Adrenal gland (tissue), 12 donors: ENCODE results near the gene OR6X1. TPM values are rescaled to one million over a fixed set of nuclear protein-coding genes. Genes with fewer than 3 reads are reported as not detected.
"Not testable (repeated sequence)": the region's sequence is repeated elsewhere in the genome, so short reads cannot be mapped to it uniquely, and the experiment has no call there.

Experiments
- DNase-seq, 7 donors: peaks; one replicate each; pipeline ENCODE4 v3.0.0-alpha.2; 2019 to 2020
- H3K27ac ChIP-seq, 5 donors: fragments of 200-600 bp; sonication (generic) in 4 of 5; 1 replicate in 3 of 5; 2 replicates in 2 of 5; pipeline versions ENCODE4 v1.5.1 to v1.8.0; 2016 to 2020; ENCODE audit warnings: mild to moderate bottlenecking in 1 of 5
- H3K27me3 ChIP-seq: fragments of 200-600 bp; 2 replicates; pipeline ENCODE4 v1.8.0; 2021
- H3K36me3 ChIP-seq, 2 donors: fragments of 200-600 bp; replicated peaks in 1 of 2; 1 replicate in 1 of 2; 2 replicates in 1 of 2; pipeline versions ENCODE4 v1.5.1 to v1.8.0; 2018 to 2022
- H3K4me1 ChIP-seq, 2 donors: fragments of 200-600 bp; replicated peaks in 1 of 2; 1 replicate in 1 of 2; 2 replicates in 1 of 2; pipeline versions ENCODE4 v1.5.1 to v1.8.0; 2018 to 2021
- H3K4me3 ChIP-seq, 4 donors: fragments of 200-600 bp; sonication (generic) in 3 of 4; one replicate each; pipeline ENCODE4 v1.5.1; 2016 to 2018
- H3K9me3 ChIP-seq, 3 donors: fragments of 200-600 bp; sonication (generic) in 1 of 3; replicated peaks in 1 of 3; 1 replicate in 2 of 3; 2 replicates in 1 of 3; pipeline versions ENCODE4 v1.5.1 to v1.8.0; 2016 to 2021
- POLR2A ChIP-seq, 2 donors: fragments of 450-650 bp; IDR thresholded peaks; one replicate each; pipeline ENCODE4 v1.6.1; 2017; ENCODE audit warnings: antibody characterized with exemption in 2 of 2, mild to moderate bottlenecking in 2 of 2, moderate library complexity in 1 of 2
- WGBS, 4 donors: extraction: QIAGEN DNeasy Blood & Tissue Kit in 2 of 4; methylation state at CpG; one replicate each; pipeline versions ENCODE4 v1.1.5 to v1.1.7; 2013 to 2017; 5-methylcytosine and 5-hydroxymethylcytosine counted together
- intact Hi-C, 2 donors: fragments of 100-400 bp; cut with DNase I; formaldehyde crosslinking; loops; one replicate each; pipeline versions ENCODE4 v1.14.1 to v1.15.0; 2022 to 2023
- polyA plus RNA-seq, 3 donors: library from polyadenylated mRNA; stranded (reverse); fragments of 200-250 nt in 2 of 3; fragments of 350-450 nt in 1 of 3; fragmentation: Illumina TruSeq in 1 of 3; extraction: RNeasy Lipid Tissue Mini Kit (QIAGEN cat#74804) in 1 of 3; gene quantifications; one replicate each; pipeline ENCODE4 v1.2.3, GENCODE V29; 2013 to 2014
- total RNA-seq, 9 donors: library from RNA; depleted of rRNA in 4 of 9; stranded (reverse); fragments of >200 nt in 4 of 9; fragments of 120-200 nt in 1 of 9; fragmentation: NEBNext Ultra II Directional in 1 of 9; extraction: Animal tissue kit (Norgen Biotek cat#: 25700) in 1 of 9; gene quantifications; one replicate each; pipeline versions ENCODE4 v1.1.0 to v1.2.4, GENCODE V29; 2013 to 2023
- TF ChIP-seq, protein P1 (sequence below), 6 experiments: fragments of 450-650 bp in 4 of 6; fragments of 200-600 bp in 2 of 6; sonication (generic) in 1 of 6; IDR thresholded peaks; 1 replicate in 5 of 6; 2 replicates in 1 of 6; pipeline versions ENCODE4 v1.5.1 to v1.8.0; 2016 to 2021; ENCODE audit warnings: antibody characterized with exemption in 6 of 6, mild to moderate bottlenecking in 2 of 6, moderate library complexity in 1 of 6
- donor health status: healthy with polysubstance abuse.
- donor health status: Bipolar disorder and iron deficiency.
- donor health status: DM: yes; HTN: yes; CAD: no.
- donor health status: DM: no; HTN: no; CAD: no.
- donor health status: DM: no; HTN: no; CAD: no.
- donor health status: DM: yes; HTN: yes; CAD: no.

Gene OR6X1
- total and polyA plus RNA-seq, 12 donors: not detected

DNA sequence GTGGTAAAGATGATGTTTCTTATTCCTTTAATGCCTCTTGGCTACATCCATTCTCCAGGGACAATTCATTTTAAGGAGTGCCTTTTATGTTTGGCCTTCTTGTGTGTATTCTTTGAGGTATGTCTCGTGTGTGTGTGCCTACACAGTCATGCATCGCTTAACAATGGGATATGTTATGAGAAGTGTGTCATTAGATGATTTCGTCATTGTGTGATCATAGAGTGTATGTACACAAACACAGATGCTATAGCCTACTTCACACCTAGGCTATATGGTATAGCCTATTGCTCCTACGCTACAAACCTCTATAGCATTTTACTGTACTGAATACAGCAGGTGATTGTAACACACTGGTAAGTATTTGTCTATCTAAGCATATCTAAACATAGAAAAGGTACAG is 35.8 kb downstream of the OR6X1 start:
- H3K27me3 ChIP-seq: peaks cover 4% of the 10 kb centered on the region
- H3K9me3 ChIP-seq: no peaks in the 10 kb centered on the region
- H3K4me1 ChIP-seq: no peaks in the 10 kb centered on the region

DNA sequence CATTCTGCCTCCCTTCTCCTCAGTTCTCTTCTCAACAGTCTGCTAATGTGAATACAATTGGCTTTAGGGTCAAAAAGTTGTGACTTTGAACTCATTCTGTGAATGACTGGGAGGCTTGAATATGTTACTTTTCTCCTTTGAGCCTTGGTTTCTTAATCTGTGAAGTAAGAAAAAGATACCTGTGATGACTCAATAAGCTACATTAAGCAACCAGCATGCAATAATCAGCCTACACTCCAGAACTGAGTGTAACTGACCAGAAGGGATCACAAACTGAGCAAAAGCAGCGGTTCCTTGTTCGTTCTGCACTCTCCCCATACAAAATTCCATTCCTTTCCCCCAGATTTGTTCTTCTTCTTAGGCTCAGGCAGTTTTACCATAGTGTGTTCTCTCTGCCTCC is 36.3 kb downstream of the OR6X1 start:
- Histone ChIP-seq H3K4me3 (no peak overlapping the region), H3K27ac (no peak overlapping the region), H3K36me3 (no peaks in the 10 kb centered on the region), H3K9me3 (no peaks in the 10 kb centered on the region), H3K4me1 (no peaks in the 10 kb centered on the region), H3K27me3 (peaks cover 4% of the 10 kb centered on the region)
- intact Hi-C loops: no loop called here
- 85 to 92% (median 88%) methylated on average over 2 of the region's 2 CpGs for WGBS, 4 donors
- no peak for DNase-seq
- TF ChIP-seq, protein P1, sequence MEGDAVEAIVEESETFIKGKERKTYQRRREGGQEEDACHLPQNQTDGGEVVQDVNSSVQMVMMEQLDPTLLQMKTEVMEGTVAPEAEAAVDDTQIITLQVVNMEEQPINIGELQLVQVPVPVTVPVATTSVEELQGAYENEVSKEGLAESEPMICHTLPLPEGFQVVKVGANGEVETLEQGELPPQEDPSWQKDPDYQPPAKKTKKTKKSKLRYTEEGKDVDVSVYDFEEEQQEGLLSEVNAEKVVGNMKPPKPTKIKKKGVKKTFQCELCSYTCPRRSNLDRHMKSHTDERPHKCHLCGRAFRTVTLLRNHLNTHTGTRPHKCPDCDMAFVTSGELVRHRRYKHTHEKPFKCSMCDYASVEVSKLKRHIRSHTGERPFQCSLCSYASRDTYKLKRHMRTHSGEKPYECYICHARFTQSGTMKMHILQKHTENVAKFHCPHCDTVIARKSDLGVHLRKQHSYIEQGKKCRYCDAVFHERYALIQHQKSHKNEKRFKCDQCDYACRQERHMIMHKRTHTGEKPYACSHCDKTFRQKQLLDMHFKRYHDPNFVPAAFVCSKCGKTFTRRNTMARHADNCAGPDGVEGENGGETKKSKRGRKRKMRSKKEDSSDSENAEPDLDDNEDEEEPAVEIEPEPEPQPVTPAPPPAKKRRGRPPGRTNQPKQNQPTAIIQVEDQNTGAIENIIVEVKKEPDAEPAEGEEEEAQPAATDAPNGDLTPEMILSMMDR (IDR thresholded peaks at IDR 0.05): no peak
- no peak for TF ChIP-seq POLR2A (IDR thresholded peaks at IDR 0.05)

More for the DNA sequence above, 35.8 kb downstream of the OR6X1 start:
- Histone ChIP-seq H3K36me3 (no peaks in the 10 kb centered on the region), H3K27ac (no peak overlapping the region), H3K4me3 (no peak overlapping the region)
- intact Hi-C loops: no loop called here
- WGBS, 4 donors: 84 to 95% (median 90%) methylated on average over 4 of the region's 4 CpGs
- TF ChIP-seq POLR2A (IDR thresholded peaks at IDR 0.05): no peak
- TF ChIP-seq, protein P1 (IDR thresholded peaks at IDR 0.05): no peak
- DNase-seq: no peak

DNA sequence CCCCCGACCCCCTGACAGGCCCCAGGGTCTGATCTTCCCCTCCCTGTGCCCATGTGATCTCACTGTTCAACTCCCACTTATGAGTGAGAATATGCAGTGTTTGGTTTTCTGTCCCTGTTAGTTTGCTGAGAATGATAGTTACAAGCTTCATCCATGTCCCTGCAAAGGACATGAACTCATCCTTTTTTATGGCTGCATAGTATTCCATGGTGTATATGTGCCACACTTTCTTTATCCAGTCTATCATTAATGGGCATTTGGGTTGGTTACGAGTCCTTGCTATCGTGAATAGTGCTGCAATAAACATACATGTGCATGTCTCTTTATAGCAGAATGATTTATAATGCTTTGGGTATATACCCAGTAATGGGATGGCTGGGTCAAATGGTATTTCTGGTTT is 41.7 kb downstream of the OR6X1 start:
- H3K27me3 ChIP-seq, H3K36me3 ChIP-seq, H3K9me3 ChIP-seq, H3K27ac ChIP-seq, H3K4me1 ChIP-seq, H3K4me3 ChIP-seq, intact Hi-C loops, DNase-seq: not testable (repeated sequence)
- WGBS, 4 donors: 68 to 79% (median 73%) methylated on average over 3 of the region's 3 CpGs

DNA sequence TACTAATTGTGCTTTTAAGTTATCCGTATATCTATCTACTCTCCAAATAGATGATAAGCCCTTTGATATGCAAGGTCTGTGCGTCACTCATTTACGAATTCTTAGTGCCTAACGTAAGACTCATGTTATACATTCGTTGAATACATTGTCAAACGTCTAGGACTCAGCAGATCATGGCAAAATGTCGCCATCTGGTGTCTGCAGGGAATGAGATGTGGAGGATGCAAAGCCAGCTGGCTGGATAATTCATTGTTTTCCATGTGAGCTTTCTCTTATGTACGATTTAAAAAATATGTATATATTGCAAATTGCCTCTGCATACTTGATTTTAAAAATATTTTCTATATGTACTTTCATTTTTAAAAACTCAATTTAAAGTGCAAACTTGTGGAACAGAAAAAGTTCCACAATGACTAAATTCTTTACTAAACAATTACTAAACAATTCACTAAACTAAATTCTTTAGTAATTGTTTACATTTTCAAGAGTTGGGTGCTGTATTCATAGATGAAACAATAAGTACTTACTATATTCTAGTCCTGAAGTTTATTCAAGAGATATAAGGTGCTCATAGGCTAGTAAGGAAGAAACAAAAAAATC is 46.6 kb downstream of the OR6X1 start:
- intact Hi-C loops: loop anchor here (5.0 to 10.0 kb wide), 4 partner anchors 63 to 193 kb away; no protein-coding TSS in a partner anchor
- Histone ChIP-seq H3K36me3 (no peaks in the 10 kb centered on the region), H3K4me1 (peaks cover 0 to 3% of the 10 kb centered on the region in 2 donors), H3K27me3 (no peaks in the 10 kb centered on the region), H3K4me3 (no peak overlapping the region), H3K27ac (no peak overlapping the region), H3K9me3 (no peaks in the 10 kb centered on the region)
- TF ChIP-seq, protein P1 (IDR thresholded peaks at IDR 0.05): peak; percentile 51 to 82 (median 70)
- TF ChIP-seq POLR2A (IDR thresholded peaks at IDR 0.05): no peak
- WGBS, 4 donors: 2 to 7% (median 3%) methylated on average over 8 of the region's 8 CpGs
- DNase-seq: peak; percentile 47 to 84 (median 66)

DNA sequence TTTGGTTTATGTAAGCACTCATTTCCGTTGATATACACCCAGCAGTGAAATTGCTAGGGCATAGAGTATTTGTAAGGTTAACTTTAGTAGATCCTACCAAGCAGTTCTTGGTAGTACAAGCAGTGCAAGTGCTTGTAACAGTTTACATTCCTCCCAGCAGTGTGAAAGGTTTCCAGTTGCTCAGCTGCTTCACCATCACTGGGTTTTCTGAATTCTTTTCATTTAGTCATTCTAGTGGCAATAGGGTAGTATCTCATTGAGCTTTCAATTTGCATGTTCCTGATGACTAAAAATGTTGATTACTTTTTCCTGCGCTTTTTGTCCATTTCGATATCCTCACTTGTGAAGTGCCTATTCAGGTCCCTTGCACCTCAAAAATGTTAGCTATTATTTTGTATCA is 47.1 kb downstream of the OR6X1 start:
- no peak overlapping the region for H3K4me3 ChIP-seq
- H3K27ac ChIP-seq: no peak overlapping the region
- H3K36me3 ChIP-seq: no peaks in the 10 kb centered on the region
- TF ChIP-seq, protein P1 (IDR thresholded peaks at IDR 0.05): no peak
- TF ChIP-seq POLR2A (IDR thresholded peaks at IDR 0.05): no peak
- DNase-seq: no peak
- no peaks in the 10 kb centered on the region for H3K9me3 ChIP-seq
- H3K27me3 ChIP-seq: no peaks in the 10 kb centered on the region
- intact Hi-C loops: loop anchor here (5.0 to 10.0 kb wide), 4 partner anchors 62 to 192 kb away; no protein-coding TSS in a partner anchor
- WGBS, 4 donors: 79 to 90% (median 85%) methylated on average over 3 of the region's 3 CpGs
- H3K4me1 ChIP-seq: peaks cover 0 to 3% of the 10 kb centered on the region in 2 donors
